Astrocyte of the hippocampus (primary cell): ENCODE measurements around the gene CSRNP2.
"Not testable (repeated sequence)": the region's sequence is repeated elsewhere in the genome, so short reads cannot be mapped to it uniquely, and the experiment has no call there.

ENCODE experiments used
- DNase-seq: peaks from one replicate; pipeline ENCODE4 v3.0.0; 2011; ENCODE audit warnings: low read depth, low spot score

CSRNP2 gene

GRCh38 chr12:51027342-51027835 is 56.0 kb downstream of the CSRNP2 start:
- no peak for DNase-seq

- peak; percentile 98 for DNase-seq
Observed at GRCh38 chr12:51025836-51026638, 57.4 kb downstream of the CSRNP2 start, which contains the start of gene SLC11A2. Gene SLC11A2 (minus strand): TSS chr12:51026384. CDS start chr12:51010728, 15,656 bp downstream.

- DNase-seq, result peak; percentile 27
Observed at GRCh38 chr12:51025338-51025835, 58.0 kb downstream of the CSRNP2 start.

GRCh38 chr12:51023625-51024382 is 59.6 kb downstream of the CSRNP2 start:
- no peak for DNase-seq

- DNase-seq, result no peak
Observed at GRCh38 chr12:51021694-51022093, 61.7 kb downstream of the CSRNP2 start.

- DNase-seq, result no peak
Observed at GRCh38 chr12:51020448-51021182, 62.8 kb downstream of the CSRNP2 start.

- DNase-seq, result no peak
Observed at GRCh38 chr12:51019927-51020326, 63.5 kb downstream of the CSRNP2 start.

- no peak for DNase-seq
Observed at GRCh38 chr12:51018956-51019355, 64.4 kb downstream of the CSRNP2 start.

GRCh38 chr12:51017452-51017851 is 65.9 kb downstream of the CSRNP2 start:
- DNase-seq, result no peak

- not testable (repeated sequence) for DNase-seq
Observed at GRCh38 chr12:51014467-51014866, 68.9 kb downstream of the CSRNP2 start.

GRCh38 chr12:51013441-51013840 is 70.0 kb downstream of the CSRNP2 start:
- DNase-seq, result no peak

- no peak for DNase-seq
Observed at GRCh38 chr12:51012570-51013236, 70.7 kb downstream of the CSRNP2 start.

GRCh38 chr12:51011955-51012354 is 71.4 kb downstream of the CSRNP2 start:
- peak; percentile 55 for DNase-seq
